Stimulated activated CD4-positive, alpha-beta T cell treated with anti-CD3 and anti-CD28 coated beads, TNF-alpha, amount 100 ng/mL, for 48 hours (primary cell): Measurements from ENCODE around the gene PHKG2.
A peak's percentile ranks its signal among the peaks of the same experiment; 100 is the strongest.

Experiments used
- DNase-seq, 3 donors: peaks; one replicate each; pipeline ENCODE4 v3.0.0-alpha.2; 2020; ENCODE audit warnings: low read depth in 3 of 3

PHKG2 gene

DNA sequence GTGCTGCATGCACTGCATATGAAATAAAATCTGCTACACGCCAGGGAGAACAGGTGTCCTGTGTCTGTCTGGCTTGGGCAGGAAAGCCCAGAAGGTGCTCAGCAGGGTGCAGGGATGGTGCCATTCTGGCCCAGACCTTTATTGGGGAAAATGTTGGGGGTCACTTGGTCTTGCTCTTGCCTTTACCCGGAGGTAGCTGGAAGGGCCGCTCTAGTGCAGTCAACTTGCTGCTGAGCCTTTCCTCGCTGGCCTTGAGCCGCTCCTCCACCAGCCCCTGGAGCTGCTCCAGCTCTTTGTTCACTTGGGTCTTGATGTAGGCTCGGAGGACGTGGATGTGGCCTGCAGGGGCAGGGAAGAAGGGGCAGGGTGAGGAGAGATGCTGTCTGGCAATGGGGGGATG, 9.1 kb downstream of the PHKG2 start:
- DNase-seq: no peak

DNA sequence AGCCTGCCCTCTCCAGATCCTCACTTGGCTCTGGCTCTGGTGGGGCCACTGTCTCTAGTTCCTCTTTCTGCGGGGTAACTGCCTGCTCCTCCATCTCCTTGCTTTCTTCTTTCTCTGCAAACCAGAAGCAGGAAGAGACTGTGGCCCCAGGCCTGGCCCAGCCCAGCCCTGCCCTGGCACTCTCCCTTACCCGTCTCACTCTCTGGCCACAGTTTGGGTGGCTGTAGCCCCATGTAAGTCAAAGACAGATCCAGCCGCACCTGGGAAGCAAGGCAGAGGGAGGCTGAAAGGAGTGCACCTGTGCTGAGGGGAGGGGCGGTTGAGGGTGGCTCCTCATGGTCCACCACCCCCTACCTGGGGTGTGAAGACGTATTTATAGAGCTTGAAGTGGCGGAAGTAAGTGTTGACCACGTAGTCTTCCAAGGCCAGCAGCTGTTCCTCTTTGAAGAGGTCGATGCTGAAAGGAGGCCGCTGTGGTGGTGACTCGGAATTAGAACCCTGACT, 10.8 kb downstream of the PHKG2 start:
- no peak for DNase-seq

DNA sequence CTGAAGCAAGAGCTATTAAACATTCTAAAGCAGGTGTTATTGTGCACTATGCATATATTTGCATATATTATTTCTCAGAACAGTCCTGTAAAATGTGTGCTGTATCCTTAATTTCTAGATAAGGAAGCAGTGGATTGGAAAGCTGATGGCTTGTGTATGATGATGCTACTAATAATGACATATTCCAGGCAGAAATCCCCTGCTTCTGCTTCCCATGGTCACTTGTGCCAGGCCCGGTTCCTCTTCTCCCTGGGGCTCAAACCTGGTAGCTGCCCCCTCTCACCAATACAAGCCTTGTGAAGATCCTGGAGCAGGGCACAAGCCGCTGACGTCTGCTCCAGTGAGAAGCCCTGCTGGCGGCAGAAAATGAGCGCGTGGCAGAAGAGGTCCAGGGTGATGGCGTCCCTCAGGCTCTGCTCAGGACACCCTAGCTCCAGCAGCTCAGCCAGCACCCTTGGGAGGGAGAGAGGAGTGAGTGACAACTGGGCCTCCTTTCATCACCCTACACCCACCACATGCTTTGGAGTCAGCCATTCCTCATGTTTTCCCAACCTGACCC, 11.9 kb downstream of the PHKG2 start:
- DNase-seq: no peak

DNA sequence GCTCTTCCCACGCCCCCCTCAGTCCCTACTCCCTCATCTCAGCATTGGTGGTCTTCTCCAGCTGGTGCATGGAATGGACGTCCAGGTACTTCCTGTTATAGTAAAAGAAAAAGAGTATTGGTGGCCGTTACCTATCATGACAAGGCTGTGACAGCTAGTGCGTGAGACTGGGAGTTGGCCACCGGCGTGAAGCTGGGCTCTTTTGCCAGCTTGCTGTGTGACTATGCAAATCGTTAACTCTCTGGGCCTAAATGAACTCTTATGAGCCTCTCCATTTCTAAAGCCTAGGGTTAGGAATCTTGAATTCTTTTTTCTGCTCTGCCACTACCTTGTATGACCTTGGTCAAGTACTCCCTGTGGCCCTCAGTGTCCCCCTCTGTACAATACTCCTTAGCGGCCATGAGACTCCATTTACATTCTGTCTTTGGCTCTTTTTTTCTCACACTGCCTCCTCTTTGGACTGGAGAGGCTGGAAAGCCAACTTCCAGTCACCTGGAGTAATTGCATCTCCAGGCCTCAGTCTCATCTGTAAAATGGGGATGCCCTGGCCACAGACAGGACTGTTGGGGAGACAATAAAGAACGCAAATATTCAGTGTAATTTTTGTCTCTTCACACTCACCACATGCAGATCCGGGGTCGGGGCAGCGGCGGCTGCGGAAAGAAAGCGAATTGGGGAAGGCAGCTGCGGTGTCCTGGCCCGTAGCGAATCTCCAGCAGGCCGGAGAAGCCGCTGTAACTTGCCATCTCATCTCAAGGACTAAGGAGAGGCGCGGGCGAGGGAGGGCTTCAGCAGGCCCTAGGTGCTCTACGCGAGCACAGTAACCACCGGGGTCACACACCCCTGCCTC, 12.6 kb downstream of the PHKG2 start:
- no peak for DNase-seq

DNA sequence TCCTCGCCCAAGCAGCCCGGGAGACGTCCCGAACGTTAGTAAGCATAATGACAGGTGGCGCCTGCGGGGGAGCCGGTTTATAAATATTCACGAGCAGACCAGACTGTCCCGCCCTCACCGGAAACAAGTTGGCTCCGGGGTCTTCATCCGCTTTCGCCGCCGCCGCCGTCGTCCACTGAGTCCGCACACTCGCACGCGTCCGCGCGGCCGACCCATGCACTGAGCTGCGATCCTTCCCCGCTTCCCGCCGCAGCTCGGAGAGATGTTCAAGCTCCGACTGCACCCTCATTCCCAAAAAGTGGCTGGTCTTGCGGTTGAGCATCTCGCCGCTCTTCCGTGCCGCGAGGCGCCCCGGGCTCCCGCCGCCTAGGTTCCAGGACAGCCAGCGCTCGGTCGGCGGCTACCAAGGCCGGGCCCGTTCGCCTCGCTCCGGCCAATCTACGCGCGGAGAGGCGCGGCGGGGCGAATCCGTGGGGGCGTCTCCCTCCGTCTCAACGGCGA, 13.3 kb downstream of the PHKG2 start:
- peak in 1 of 3 donors; percentile 31 for DNase-seq

DNA sequence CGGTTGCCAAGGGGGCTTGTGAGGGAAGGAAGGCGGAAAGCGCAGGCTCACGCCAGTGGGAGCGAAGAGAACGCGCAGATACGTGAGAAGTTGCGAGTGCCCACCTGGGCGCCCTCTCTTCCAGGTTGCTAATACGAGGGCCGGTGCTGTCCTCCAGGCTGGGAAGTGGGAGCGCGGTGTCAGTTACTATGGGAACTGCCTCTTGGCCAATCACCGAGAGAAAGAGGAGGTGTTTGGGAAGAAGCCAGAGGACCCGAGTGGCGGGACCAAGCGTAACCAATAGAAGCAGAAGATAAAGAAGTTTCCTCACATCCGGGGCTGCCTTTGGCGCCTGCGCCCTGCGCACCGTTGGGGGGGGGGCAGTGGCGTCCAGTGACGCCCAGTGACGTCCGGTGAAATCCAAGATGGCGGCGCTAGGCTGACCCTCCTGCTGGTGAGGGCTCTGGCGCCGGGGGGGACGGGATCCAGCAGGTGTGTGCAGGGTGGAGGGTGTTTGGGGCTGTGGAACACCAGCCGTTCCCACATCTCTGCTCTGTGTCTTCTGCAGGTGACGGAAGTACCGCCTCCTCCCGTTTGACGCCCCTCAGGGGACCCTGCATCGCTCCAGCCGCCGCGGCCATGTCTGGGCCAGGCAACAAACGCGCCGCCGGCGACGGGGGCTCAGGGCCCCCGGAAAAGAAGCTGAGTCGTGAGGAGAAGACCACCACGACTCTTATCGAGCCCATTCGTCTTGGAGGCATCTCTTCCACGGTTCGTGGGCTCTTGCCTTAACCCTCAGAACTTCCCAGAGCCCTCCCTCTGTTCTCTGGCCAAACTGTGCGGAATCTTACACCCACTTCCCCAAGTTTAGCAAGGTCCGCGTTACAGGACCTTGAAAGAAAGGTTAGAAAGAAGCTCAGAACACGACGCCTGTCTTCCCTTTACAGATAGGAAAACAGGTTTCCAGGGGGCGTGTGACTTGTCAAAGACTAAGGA, 14.0 kb downstream of the PHKG2 start, which contains the start of the genes CFAP119 and RNF40:
Gene CFAP119, minus strand, starts transcription at position 135 of the 975 bp plus-strand sequence. CDS start 314 bp downstream, outside the sequence.
Gene RNF40, plus strand, starts transcription at position 395 of the 975 bp plus-strand sequence. Its CDS starts 224 bp downstream, at position 619.
- peak; percentile 82 to 87 (median 86) for DNase-seq

DNA sequence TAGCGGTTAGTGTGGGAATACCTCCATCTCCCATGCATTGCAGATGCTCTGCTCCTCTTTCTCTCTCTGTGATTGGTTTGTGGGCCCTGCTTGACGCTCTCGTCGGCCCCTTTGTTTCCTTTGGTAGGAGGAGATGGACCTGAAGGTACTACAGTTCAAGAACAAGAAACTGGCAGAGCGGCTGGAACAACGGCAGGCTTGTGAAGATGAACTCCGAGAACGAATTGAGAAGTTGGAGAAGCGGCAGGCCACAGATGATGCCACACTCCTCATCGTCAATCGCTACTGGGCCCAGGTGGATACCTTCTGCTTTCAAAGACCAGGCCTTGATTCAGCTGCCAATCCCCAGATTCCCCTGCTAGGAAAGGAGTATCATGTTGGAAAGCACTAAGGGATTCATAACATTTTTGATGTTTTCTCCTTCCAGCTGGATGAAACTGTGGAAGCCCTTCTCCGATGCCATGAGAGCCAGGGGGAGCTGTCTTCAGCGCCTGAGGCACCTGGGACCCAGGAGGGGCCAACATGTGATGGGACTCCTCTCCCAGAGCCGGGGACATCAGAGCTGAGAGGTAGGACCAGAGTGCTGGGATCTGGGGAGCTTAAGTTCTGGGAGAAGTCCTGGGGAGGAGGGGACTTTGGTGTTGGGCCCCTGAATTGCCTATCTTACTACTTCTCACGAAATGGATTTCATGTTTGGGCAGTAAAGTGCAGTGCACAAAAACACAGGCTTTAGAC, 14.9 kb downstream of the PHKG2 start:
- DNase-seq: no peak

DNA sequence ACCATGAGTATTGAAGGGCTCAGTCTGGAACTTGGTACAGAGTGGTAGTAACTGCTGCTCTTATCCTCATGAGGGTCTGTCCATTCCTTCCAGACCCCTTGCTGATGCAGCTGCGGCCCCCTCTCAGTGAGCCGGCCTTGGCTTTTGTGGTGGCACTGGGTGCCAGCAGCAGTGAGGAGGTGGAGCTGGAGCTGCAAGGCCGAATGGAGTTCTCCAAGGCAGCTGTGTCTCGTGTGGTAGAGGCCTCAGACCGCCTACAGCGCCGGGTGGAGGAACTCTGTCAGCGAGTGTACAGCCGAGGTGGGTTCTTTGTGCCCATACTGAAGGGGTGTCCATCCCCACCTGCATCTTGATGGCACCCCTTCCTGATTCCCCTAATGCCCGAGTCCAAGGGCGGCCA, 15.9 kb downstream of the PHKG2 start:
- no peak for DNase-seq

DNA sequence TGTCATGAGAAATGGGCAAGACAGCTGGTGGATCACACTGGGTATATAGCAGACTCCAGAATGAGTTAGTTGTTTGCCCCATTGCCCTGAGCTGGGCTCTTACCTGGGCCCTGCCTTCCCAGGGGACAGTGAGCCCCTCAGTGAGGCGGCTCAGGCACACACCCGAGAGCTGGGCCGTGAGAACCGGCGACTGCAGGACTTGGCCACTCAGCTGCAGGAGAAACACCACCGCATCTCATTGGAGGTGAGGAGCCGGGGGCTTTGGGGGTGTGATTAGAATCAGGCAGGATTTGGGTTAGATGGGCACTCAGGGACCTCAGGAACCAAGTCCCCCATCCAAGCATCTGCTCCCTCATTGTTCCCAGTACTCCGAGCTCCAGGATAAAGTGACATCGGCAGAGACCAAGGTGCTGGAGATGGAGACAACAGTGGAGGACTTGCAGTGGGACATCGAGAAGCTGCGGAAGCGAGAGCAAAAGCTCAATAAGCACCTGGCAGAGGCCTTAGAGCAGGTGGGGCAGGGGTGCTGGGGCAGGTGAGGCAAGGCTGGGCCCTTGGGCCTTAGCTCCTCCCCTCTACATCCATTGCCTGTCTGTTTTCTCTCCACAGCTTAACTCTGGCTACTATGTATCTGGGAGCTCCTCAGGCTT, 16.7 kb downstream of the PHKG2 start:
- no peak for DNase-seq

DNA sequence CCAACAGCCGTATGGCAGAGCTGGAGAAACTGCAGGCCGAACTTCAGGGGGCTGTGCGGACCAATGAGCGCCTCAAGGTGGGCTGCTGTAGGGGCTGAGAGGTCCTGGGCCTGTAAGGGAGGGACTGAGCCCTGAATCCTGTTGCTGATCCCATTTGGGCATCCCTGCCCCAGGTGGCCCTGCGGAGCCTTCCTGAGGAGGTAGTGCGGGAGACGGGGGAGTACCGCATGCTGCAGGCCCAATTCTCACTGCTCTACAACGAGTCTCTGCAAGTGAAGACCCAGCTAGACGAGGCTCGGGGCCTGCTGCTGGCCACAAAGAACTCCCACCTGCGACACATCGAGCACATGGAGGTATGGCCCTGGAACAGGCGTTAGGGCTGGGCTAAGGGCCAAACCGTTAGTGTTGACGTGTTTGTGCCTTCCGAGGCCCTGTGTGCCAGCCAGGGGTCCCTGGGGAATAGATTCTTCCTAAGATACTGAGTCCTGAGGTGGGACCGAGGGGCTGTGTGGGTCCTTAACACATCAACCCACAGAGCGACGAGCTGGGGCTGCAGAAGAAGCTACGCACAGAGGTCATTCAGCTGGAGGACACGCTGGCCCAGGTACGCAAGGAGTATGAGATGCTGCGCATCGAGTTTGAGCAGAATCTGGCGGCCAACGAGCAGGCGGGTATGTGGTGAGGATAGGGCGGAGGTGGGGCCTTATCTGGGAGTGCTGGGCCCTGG, 18.1 kb downstream of the PHKG2 start:
- DNase-seq: no peak

DNA sequence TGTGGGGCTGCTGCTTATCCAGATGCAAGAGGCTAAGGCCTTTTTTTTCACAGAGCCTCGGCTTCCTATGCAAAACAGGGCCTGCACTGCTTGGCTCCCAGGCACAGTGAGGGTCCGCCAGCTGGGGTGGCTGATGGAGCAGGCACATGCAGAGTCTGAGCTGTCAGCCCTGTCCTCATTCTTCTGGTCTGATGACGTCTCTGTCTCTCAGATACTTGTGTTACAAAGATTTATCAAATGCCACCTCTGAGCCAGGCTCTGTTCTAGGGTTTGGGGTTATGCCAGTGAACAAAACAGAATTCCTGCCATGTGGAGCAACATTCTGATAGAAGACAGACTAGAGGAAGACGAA, 18.7 kb downstream of the PHKG2 start:
- DNase-seq: no peak

DNA sequence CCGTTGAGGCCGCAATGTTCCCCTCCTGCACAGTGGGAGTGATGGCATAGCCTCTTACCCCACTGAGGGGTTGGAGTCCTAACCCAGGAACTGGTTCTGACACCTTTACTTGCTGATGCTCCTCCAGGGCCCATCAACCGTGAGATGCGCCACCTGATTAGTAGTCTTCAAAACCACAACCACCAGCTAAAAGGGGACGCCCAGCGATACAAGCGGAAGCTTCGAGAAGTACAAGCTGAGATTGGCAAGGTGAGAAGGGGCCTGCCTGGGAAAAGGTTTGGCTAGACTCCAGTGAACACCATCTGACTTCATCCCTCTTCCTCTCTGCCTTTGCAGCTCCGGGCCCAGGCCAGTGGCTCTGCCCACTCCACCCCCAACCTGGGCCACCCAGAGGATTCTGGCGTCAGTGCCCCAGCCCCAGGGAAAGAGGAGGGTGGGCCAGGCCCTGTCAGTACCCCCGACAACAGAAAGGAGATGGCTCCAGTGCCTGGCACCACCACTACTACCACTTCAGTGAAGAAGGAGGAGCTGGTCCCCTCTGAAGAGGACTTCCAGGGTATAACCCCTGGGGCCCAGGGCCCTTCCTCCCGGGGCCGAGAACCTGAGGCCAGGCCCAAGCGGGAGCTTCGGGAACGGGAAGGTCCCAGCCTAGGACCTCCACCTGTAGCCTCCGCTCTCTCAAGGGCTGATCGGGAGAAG, 19.7 kb downstream of the PHKG2 start:
- DNase-seq: no peak

DNA sequence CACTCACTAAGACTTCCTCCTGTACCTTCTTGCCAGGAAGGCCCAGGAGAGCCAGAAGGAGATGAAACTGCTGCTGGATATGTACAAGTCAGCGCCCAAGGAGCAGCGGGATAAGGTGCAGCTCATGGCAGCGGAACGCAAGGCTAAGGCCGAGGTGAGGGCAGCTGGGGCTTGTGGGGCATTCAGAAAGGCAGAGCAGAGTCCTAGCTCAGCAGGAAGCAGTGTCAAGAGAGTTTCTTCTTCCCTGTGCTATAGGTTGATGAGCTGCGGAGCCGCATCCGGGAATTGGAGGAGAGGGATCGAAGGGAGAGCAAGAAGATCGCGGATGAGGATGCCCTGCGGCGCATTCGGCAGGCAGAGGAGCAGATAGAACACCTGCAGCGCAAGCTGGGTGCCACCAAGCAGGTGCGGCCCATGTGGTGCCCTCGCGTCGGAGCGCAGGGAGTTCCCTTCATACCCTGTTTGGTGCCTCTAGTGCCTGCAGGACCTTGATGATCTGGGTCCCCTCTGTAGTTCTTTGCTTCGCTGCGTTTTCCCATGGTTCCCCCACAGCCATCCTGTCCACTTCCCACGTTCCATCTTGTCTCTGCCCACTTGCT, 20.5 kb downstream of the PHKG2 start:
- no peak for DNase-seq

DNA sequence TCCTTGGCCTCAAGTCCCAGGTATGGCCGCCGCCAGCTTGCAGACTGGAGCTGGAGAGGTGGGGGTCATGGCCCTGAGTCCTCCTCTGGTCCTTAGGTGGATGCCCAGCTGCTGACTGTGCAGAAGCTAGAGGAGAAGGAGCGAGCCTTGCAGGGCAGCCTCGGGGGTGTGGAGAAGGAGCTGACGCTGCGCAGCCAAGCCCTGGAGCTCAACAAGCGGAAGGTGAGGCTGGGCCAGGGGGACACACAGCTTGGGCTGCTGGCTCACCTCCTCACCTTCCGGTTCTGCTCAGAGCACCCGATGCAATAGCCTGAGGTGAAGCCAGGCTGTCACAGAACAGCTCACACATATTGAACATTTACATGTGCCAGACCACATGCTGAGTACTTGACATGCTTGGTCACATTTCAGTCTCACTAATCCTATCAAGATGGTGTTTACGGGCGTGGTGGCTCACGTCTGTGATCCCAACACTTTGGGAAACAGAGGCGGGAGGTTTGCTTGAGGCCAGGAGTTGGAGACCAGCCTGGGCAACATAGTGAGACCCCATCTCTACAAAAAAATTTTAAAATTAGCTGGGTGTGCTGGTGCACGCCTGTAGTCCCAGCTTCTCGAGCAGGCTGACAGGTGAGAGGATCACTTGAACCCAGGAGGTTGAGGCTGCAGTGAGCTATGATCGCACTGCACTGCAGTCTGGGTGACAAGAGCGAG, 21.3 kb downstream of the PHKG2 start:
- DNase-seq: no peak

DNA sequence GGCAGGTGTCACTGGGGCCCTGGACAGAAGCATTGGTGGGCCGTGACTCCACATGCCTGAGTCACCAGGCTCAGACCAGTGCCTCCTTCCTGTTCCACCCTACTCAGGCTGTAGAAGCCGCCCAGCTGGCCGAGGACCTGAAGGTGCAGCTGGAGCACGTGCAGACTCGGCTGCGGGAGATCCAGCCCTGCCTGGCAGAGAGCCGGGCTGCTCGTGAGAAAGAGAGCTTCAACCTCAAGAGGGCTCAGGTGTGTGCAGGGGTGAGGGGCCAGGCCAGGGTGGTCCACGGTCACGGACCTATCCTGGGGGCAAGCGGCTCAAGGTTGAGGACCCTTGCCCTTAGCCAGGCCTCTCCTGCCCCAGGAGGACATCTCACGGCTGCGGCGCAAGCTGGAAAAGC, 23.5 kb downstream of the PHKG2 start:
- no peak for DNase-seq

DNA sequence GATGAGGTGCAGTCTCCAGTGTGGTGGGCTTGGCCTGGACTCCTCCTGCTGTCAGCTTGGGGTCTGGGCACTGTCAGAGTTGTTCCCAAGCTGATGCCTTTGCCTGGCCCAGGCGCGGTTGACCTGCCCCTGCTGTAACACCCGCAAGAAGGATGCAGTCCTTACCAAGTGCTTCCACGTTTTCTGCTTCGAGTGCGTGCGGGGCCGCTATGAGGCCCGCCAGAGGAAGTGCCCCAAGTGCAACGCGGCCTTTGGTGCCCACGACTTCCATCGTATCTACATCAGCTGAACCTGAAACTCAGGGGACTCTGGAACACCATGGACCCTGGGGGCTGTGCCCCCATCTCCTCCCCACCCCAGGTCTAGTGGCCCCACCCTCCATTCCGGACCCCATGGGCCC, 25.6 kb downstream of the PHKG2 start:
- DNase-seq: no peak

DNA sequence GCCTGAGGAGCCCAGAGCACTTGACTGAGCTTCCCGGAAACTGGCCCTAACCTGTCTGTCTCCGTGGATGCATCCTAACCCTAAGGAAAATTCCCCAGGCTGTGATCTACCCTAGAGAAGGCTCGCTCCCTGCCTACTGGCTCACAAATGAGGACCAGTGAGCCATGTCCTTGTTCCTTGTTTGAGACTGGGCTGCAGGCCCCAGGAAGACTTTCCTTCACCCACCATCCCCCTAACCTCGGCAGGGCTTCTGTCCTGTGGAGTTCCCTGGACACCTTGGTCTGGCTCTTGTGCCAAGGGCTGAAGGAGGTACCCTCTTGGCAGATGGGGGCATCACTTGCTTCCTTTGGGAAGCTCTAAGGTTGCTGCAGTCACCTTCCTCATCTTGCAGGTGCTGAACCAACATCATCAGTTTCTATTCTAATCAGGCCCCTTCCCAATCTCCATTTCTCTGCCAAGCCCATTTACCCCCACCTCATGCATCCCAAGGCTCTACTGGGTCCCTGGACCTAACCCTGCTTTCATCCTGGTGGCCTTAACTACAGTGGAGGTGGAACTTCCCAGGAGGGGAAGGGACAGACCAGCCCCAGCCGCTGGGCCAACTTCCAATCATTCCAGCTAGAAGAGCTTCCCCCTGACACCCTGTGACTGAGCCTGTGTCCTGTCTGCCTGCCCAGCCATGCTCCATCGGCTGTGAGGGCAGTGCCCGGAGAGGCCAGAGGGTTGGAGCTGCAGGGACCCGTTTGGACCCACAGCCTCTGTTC, 26.3 kb downstream of the PHKG2 start:
- no peak for DNase-seq

DNA sequence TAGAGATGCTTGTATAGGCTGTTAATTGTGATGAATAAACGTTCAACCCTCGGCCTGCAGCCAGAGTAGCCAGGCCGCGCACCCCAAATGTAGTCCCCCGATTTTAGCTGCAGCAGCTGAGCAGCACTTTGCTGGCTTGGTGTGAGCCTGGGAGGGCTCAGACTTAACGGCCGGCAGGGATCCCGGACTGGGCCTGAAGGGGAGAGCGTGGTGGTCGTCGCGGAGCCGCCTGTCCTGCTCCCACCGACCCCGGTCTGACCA, 26.8 kb downstream of the PHKG2 start:
- no peak for DNase-seq
